K562 (cell line): ENCODE data around the gene PRRC2A. TPM values are rescaled to one million over a fixed set of nuclear protein-coding genes. Genes with fewer than 3 reads are reported as not detected.

ENCODE experiments used
- AFF4 ChIP-seq: sonication (generic); formaldehyde crosslinking; IDR thresholded peaks from 2 replicates; pipeline ENCODE4 v1.8.0; 2023; ENCODE audit warnings: mild to moderate bottlenecking, missing genetic modification reagents
- ASH1L ChIP-seq: fragments of 450-650 bp; IDR thresholded peaks from 2 replicates; pipeline ENCODE4 v1.6.1; 2018; ENCODE audit warnings: borderline replicate concordance, mild to moderate bottlenecking, low read depth; ENCODE audit not compliant: partially characterized antibody
- CBFA2T2 ChIP-seq: fragments of 450-650 bp; conservative IDR thresholded peaks from 2 replicates; pipeline ENCODE4 v1.6.1; 2017; ENCODE audit warnings: mild to moderate bottlenecking
- CUX1 ChIP-seq: fragments of 200-800 bp; sonication (Bioruptor generic); IDR thresholded peaks from 2 replicates; pipeline ENCODE4 v1.6.1; 2016; ENCODE audit warnings: missing genetic modification characterization, missing compliant biosample characterization
- FOXO4 ChIP-seq: fragments of 450-650 bp; formaldehyde crosslinking; IDR thresholded peaks from 2 replicates; pipeline ENCODE4 v1.4.0; 2020; ENCODE audit warnings: mild to moderate bottlenecking, moderate library complexity
- GTF2F1 ChIP-seq: IDR thresholded peaks from 2 replicates; pipeline ENCODE4 v1.6.1; 2011; ENCODE audit warnings: low read depth, low read length, improper control_type of control experiment
- PCBP2 ChIP-seq: fragments of 200-400 bp; formaldehyde crosslinking; IDR thresholded peaks from 2 replicates; pipeline ENCODE4 v1.6.1; 2018; ENCODE audit warnings: low read length, low read depth, mild to moderate bottlenecking, moderate library complexity; ENCODE audit not compliant: poor library complexity, severe bottlenecking
- PHB2 ChIP-seq: fragments of 450-650 bp; IDR thresholded peaks from 2 replicates; pipeline ENCODE4 v1.6.1; 2017; ENCODE audit warnings: low read depth
- RHOXF2B ChIP-seq: fragments of 250-450 bp; sonication (Bioruptor Pico); conservative IDR thresholded peaks from 2 replicates; pipeline ENCODE4 v1.5.1; 2021
- ZBTB34 ChIP-seq: fragments of 250-450 bp; sonication (Bioruptor Pico); IDR thresholded peaks from 2 replicates; pipeline ENCODE4 v1.8.0; 2021; ENCODE audit warnings: mild to moderate bottlenecking, moderate library complexity
- ZFP30 ChIP-seq: fragments of 250-450 bp; sonication (Bioruptor Pico); IDR thresholded peaks from 2 replicates; pipeline ENCODE4 v1.8.0; 2022; ENCODE audit warnings: moderate library complexity, mild to moderate bottlenecking, inconsistent platforms, borderline replicate concordance
- ZNF12 ChIP-seq: sonication (generic); formaldehyde crosslinking; IDR thresholded peaks from 2 replicates; pipeline ENCODE4 v1.4.0; 2020; ENCODE audit warnings: mild to moderate bottlenecking, missing genetic modification reagents
- ZNF174 ChIP-seq: fragments of 250-450 bp; sonication (Bioruptor Pico); IDR thresholded peaks from 2 replicates; pipeline ENCODE4 v1.4.0; 2020; ENCODE audit warnings: mild to moderate bottlenecking
- ZNF707 ChIP-seq: fragments of 250-450 bp; sonication (Bioruptor Pico); conservative IDR thresholded peaks from 2 replicates; pipeline ENCODE4 v1.8.0; 2022; ENCODE audit warnings: inconsistent platforms, mild to moderate bottlenecking, moderate library complexity
- polyA plus RNA-seq, 8 experiments: library from polyadenylated mRNA; depleted of rRNA in 4 of 8; stranded (reverse) in 5 of 8; unstranded in 3 of 8; fragments of >200 nt; fragmentation: Nextera tagmentation in 2 of 8; fragmentation: Illumina TruSeq in 1 of 8; extraction: Ambion mirVana in 2 of 8; extraction: Trizol in 1 of 8; gene quantifications; 2 replicates each; pipeline versions ENCODE4 v1.2.1 to v1.2.3, GENCODE V29; 2011 to 2014; ENCODE audit warnings: inconsistent platforms in 1 of 8, missing spikeins in 1 of 8
- total RNA-seq, 7 experiments: library from RNA; depleted of rRNA in 6 of 7; stranded (reverse); fragments of >200 nt in 6 of 7; fragmentation: Illumina TruSeq in 2 of 7; extraction: Trizol in 2 of 7; gene quantifications; 2 replicates each; pipeline versions ENCODE4 v1.2.1 to v1.2.3, GENCODE V29; 2011 to 2021; ENCODE audit warnings: low replicate concordance in 1 of 7

PRRC2A gene
- total and polyA plus RNA-seq, 9 of the 15 experiments (the other 6 are each of a cell fraction or from before 2014, with no cell fraction given): 1.0 to 332 (median 63.0) TPM

- 0 out of 2 replicates have a peak, but pooled peaks have one; percentile 50 for TF ChIP-seq CUX1 (CRISPR knock-in tag)
- no peak for TF ChIP-seq RHOXF2B (CRISPR knock-in tag)
- no peak for TF ChIP-seq AFF4
- no peak for TF ChIP-seq ZNF12 (CRISPR knock-in tag)
- no peak for TF ChIP-seq ZNF707 (CRISPR knock-in tag)
- no peak for TF ChIP-seq PCBP2
- no peak for TF ChIP-seq FOXO4 (CRISPR knock-in tag)
- no peak for TF ChIP-seq ZFP30 (CRISPR knock-in tag)
- no peak for TF ChIP-seq ZBTB34 (CRISPR knock-in tag)
- no peak for TF ChIP-seq ZNF174
- no peak for TF ChIP-seq GTF2F1
- no peak for TF ChIP-seq PHB2
- TF ChIP-seq CBFA2T2: no peak
- no peak for TF ChIP-seq ASH1L
- TF ChIP-seq, all 486 proteins: peak for 17
Measured at GRCh38 chr6:31657406-31658157, 37.1 kb downstream of the PRRC2A start (continued).
